ENCODE measurements around the gene APEX1.
A peak's percentile ranks its signal among the peaks of the same experiment; 100 is the strongest.

The APEX1 gene

GRCh38 chr14:20421267-20421666 is 33.8 kb upstream of the APEX1 start:
- H3K4me1 ChIP-seq (ENCODE audit: control insufficient read depth, low read depth, low read length) = peaks cover 5% of the 10 kb centered on the region
- H3K9ac ChIP-seq (ENCODE audit: low read length) = no peak overlapping the region
- H3K27ac ChIP-seq (ENCODE audit: low read length) = no peak overlapping the region
- H3K4me3 ChIP-seq (ENCODE audit: low read length) = peak overlapping the region; percentile 30
- no peaks in the 10 kb centered on the region for H3K27me3 ChIP-seq (ENCODE audit: control insufficient read depth, insufficient read depth, low read length)
- H3K36me3 ChIP-seq (ENCODE audit: control insufficient read depth, low read depth, low read length) = no peaks in the 10 kb centered on the region
- H3K9me3 ChIP-seq (ENCODE audit: control insufficient read depth, low read depth, low read length) = no peaks in the 10 kb centered on the region

GRCh38 chr14:20422886-20423285 is 32.1 kb upstream of the APEX1 start:
- H3K4me1 ChIP-seq (ENCODE audit: control insufficient read depth, low read depth, low read length) = peaks cover 5% of the 10 kb centered on the region
- no peak overlapping the region for H3K9ac ChIP-seq (ENCODE audit: low read length)
- H3K9me3 ChIP-seq (ENCODE audit: control insufficient read depth, low read depth, low read length) = no peaks in the 10 kb centered on the region
- no peak overlapping the region for H3K4me3 ChIP-seq (ENCODE audit: low read length)
- no peaks in the 10 kb centered on the region for H3K27me3 ChIP-seq (ENCODE audit: control insufficient read depth, insufficient read depth, low read length)
- H3K27ac ChIP-seq (ENCODE audit: low read length) = no peak overlapping the region
- no peaks in the 10 kb centered on the region for H3K36me3 ChIP-seq (ENCODE audit: control insufficient read depth, low read depth, low read length)

- Histone ChIP-seq H3K4me1 (ENCODE audit: control insufficient read depth, low read depth, low read length) (peaks cover 5% of the 10 kb centered on the region), H3K4me3 (ENCODE audit: low read length) (no peak overlapping the region), H3K36me3 (ENCODE audit: control insufficient read depth, low read depth, low read length) (no peaks in the 10 kb centered on the region), H3K27me3 (ENCODE audit: control insufficient read depth, insufficient read depth, low read length) (no peaks in the 10 kb centered on the region), H3K27ac (ENCODE audit: low read length) (no peak overlapping the region), H3K9ac (ENCODE audit: low read length) (no peak overlapping the region), H3K9me3 (ENCODE audit: control insufficient read depth, low read depth, low read length) (no peaks in the 10 kb centered on the region)
These were observed 30.2 kb upstream of the APEX1 start for GRCh38 chr14:20424851-20425250.

- H3K27ac ChIP-seq (ENCODE audit: low read length) = no peak overlapping the region
- no peak overlapping the region for H3K4me3 ChIP-seq (ENCODE audit: low read length)
- H3K9me3 ChIP-seq (ENCODE audit: control insufficient read depth, low read depth, low read length) = no peaks in the 10 kb centered on the region
- H3K9ac ChIP-seq (ENCODE audit: low read length) = no peak overlapping the region
- H3K27me3 ChIP-seq (ENCODE audit: control insufficient read depth, insufficient read depth, low read length) = no peaks in the 10 kb centered on the region
- H3K36me3 ChIP-seq (ENCODE audit: control insufficient read depth, low read depth, low read length) = no peaks in the 10 kb centered on the region
- no peaks in the 10 kb centered on the region for H3K4me1 ChIP-seq (ENCODE audit: control insufficient read depth, low read depth, low read length)
These were observed 27.6 kb upstream of the APEX1 start for GRCh38 chr14:20427231-20428009.

DNA sequence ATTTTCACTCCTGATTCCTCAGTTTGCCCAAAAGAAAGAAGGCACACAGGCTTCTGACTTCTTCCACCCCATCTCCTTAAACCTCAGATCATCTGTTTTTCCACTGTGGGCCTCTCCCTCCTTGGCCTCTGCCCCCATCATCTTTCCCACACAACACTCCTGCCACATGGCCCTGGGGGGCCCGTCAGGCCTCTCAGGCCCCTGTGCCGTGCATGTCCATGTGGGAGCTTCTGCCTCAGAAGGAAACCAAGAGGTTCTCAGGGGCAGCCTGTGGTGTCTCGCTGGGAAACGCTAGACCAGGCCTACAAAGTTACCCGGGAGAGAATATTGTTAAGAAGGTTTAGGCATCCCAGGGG is 27.0 kb upstream of the APEX1 start:
- no peaks in the 10 kb centered on the region for H3K4me1 ChIP-seq (ENCODE audit: control insufficient read depth, low read depth, low read length)
- no peaks in the 10 kb centered on the region for H3K9me3 ChIP-seq (ENCODE audit: control insufficient read depth, low read depth, low read length)
- no peaks in the 10 kb centered on the region for H3K27me3 ChIP-seq (ENCODE audit: control insufficient read depth, insufficient read depth, low read length)
- no peaks in the 10 kb centered on the region for H3K36me3 ChIP-seq (ENCODE audit: control insufficient read depth, low read depth, low read length)
- H3K27ac ChIP-seq (ENCODE audit: low read length) = no peak overlapping the region
- H3K4me3 ChIP-seq (ENCODE audit: low read length) = no peak overlapping the region
- H3K9ac ChIP-seq (ENCODE audit: low read length) = no peak overlapping the region

DNA sequence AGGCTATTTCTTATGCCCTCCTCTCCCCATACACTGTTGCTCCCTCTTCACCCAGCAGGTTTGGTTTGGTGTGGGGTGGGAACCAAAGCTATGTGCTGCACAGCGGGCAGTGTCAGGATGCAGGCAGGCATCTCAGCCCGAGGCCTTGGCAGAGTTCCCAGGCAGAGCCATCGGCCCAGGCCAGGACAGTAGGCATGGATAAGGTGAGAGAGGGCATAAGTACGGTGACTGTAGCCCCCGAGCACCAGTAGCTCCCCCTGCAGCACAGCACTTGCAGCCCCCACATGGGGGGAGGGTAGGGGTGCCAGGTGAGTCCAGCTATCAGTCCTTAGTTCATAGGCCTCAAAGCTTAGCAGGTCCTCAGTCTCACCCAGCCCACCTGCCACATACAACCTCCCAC is 26.2 kb upstream of the APEX1 start:
- H3K36me3 ChIP-seq (ENCODE audit: control insufficient read depth, low read depth, low read length) = no peaks in the 10 kb centered on the region
- H3K27me3 ChIP-seq (ENCODE audit: control insufficient read depth, insufficient read depth, low read length) = no peaks in the 10 kb centered on the region
- H3K27ac ChIP-seq (ENCODE audit: low read length) = no peak overlapping the region
- no peaks in the 10 kb centered on the region for H3K9me3 ChIP-seq (ENCODE audit: control insufficient read depth, low read depth, low read length)
- H3K4me1 ChIP-seq (ENCODE audit: control insufficient read depth, low read depth, low read length) = no peaks in the 10 kb centered on the region
- H3K4me3 ChIP-seq (ENCODE audit: low read length) = no peak overlapping the region
- H3K9ac ChIP-seq (ENCODE audit: low read length) = no peak overlapping the region

DNA sequence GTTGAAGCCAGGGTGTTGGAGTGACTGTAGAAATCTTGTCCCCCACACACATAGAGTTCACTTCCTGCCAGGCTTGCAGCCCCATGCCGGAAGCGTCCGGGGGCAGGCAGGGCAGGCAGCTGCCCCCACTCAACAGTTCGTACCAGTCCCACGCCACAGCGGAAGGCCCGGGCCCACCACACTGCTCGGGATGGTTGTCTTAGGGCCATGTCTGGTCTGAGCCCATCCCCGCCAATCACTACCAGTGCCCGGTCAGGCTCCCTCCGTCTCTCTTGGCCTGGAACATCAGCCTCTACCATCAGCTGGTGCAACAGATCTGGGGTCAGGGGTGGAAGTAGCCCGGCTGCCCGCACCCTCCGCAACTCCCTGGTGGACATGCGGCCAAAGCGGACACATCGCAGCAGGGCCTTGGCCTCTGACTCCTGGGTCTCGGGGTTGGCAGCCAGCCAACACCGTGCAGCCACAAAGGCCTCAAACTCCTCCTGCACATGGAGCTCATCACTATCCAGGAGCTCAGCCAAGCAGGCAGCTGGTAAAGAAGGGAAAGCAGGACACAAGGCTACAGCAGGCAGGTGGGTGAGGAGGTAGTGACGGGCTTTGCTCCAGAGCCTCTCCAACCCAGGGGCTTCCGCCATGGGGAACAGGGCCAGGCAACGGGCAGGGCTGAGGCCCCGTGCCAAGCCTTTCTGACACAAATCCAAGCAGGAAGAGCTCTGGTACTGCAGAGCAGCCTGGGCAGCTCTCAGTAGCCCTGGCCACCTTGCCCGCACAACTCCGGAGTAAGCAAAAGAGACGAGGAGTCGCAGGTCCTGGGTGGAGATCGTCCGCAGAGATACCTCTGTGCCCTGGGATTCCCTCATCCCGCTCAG is 25.0 kb upstream of the APEX1 start:
- Histone ChIP-seq H3K27me3 (ENCODE audit: control insufficient read depth, insufficient read depth, low read length) (no peaks in the 10 kb centered on the region), H3K4me3 (ENCODE audit: low read length) (no peak overlapping the region), H3K9me3 (ENCODE audit: control insufficient read depth, low read depth, low read length) (no peaks in the 10 kb centered on the region), H3K4me1 (ENCODE audit: control insufficient read depth, low read depth, low read length) (no peaks in the 10 kb centered on the region), H3K9ac (ENCODE audit: low read length) (no peak overlapping the region), H3K27ac (ENCODE audit: low read length) (no peak overlapping the region), H3K36me3 (ENCODE audit: control insufficient read depth, low read depth, low read length) (no peaks in the 10 kb centered on the region)

GRCh38 chr14:20434701-20435581 is 20.1 kb upstream of the APEX1 start:
- H3K27ac ChIP-seq (ENCODE audit: low read length) = no peak overlapping the region
- no peaks in the 10 kb centered on the region for H3K27me3 ChIP-seq (ENCODE audit: control insufficient read depth, insufficient read depth, low read length)
- no peaks in the 10 kb centered on the region for H3K4me1 ChIP-seq (ENCODE audit: control insufficient read depth, low read depth, low read length)
- no peaks in the 10 kb centered on the region for H3K36me3 ChIP-seq (ENCODE audit: control insufficient read depth, low read depth, low read length)
- H3K4me3 ChIP-seq (ENCODE audit: low read length) = no peak overlapping the region
- no peak overlapping the region for H3K9ac ChIP-seq (ENCODE audit: low read length)
- H3K9me3 ChIP-seq (ENCODE audit: control insufficient read depth, low read depth, low read length) = no peaks in the 10 kb centered on the region

DNA sequence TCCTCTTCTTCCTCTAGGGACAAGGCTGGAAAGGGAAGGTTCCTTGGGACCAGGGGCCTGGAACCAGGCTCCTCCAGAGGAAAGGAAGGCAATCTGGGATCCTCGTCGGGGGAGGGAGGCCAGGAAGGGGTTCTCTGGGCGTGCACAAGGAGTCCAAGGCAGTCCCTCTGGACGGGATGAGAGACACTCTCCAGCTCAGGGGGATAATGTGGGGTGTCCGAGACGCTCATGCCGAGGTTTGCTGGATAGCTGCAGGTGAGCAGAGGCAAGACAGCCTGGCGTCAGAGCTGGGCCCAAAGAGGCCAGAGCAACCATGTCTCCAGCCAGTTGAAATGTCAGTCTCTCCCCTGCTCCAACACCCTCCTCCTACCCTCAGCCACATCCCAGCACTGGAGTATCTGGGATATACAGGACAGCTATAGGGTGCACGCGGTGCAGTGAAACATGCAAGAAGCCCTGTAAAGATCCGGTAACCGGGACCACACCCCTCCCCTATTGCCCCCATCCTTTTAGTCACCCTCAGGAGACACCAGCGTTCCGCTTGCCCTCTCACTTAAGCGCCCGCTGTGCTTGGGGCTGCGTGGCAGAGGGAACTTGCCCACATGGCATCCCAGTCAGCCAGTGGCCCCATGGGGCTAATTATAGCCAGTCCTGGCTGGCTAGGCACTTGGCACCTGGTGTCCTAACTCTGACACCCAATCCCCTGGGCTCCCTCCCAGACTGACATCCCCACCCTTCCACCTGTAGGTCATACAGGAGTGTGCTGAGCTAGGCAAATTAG is 19.3 kb upstream of the APEX1 start, which contains the start of gene KLHL33:
KLHL33 (minus strand) TSS at position 585 of the 781 bp plus-strand sequence; CDS start at position 230, 355 bp downstream.
- Histone ChIP-seq H3K4me3 (ENCODE audit: low read length) (no peak within 1 kb of the TSS), H3K36me3 (ENCODE audit: control insufficient read depth, low read depth, low read length) (no peaks in the 10 kb centered on the region), H3K9me3 (ENCODE audit: control insufficient read depth, low read depth, low read length) (no peaks in the 10 kb centered on the region), H3K27ac (ENCODE audit: low read length) (no peak within 1 kb of the TSS), H3K27me3 (ENCODE audit: control insufficient read depth, insufficient read depth, low read length) (no peaks in the 10 kb centered on the region), H3K4me1 (ENCODE audit: control insufficient read depth, low read depth, low read length) (no peaks in the 10 kb centered on the region), H3K9ac (ENCODE audit: low read length) (no peak within 1 kb of the TSS)

- Histone ChIP-seq H3K36me3 (ENCODE audit: control insufficient read depth, low read depth, low read length) (no peaks in the 10 kb centered on the region), H3K27me3 (ENCODE audit: control insufficient read depth, insufficient read depth, low read length) (no peaks in the 10 kb centered on the region), H3K27ac (ENCODE audit: low read length) (no peak overlapping the region), H3K9ac (ENCODE audit: low read length) (no peak overlapping the region), H3K4me3 (ENCODE audit: low read length) (no peak overlapping the region), H3K9me3 (ENCODE audit: control insufficient read depth, low read depth, low read length) (no peaks in the 10 kb centered on the region), H3K4me1 (ENCODE audit: control insufficient read depth, low read depth, low read length) (no peaks in the 10 kb centered on the region)
These were observed 18.7 kb upstream of the APEX1 start for GRCh38 chr14:20436363-20436755.
